Left lung (tissue), 10 donors: ENCODE measurements around the gene KCNK5. TPM values are rescaled to one million over a fixed set of nuclear protein-coding genes. Genes with fewer than 3 reads are reported as not detected.

ENCODE experiments used
- ATAC-seq: fragments of 200-7000 bp; cut with Tn5 transposase; one replicate; pipeline ENCODE4 v1.9.1; 2020; ENCODE audit warnings: moderate library complexity
- DNase-seq, 4 donors: peaks; one replicate each; pipeline ENCODE4 v3.0.0-alpha.2; 2013 to 2020
- H3K27ac ChIP-seq, 2 donors: fragments of 200-600 bp; sonication (generic) in 1 of 2; one replicate each; pipeline versions ENCODE4 v1.5.0 to v1.8.0; 2020 to 2021
- H3K27me3 ChIP-seq, 2 donors: fragments of 200-600 bp; sonication (generic) in 1 of 2; one replicate each; pipeline versions ENCODE4 v1.5.0 to v1.8.0; 2020 to 2021
- H3K36me3 ChIP-seq, 2 donors: fragments of 200-600 bp; sonication (generic) in 1 of 2; one replicate each; pipeline versions ENCODE4 v1.5.0 to v1.8.0; 2020 to 2021
- H3K4me1 ChIP-seq, 2 donors: fragments of 200-600 bp; one replicate each; pipeline ENCODE4 v1.8.0; 2021
- H3K4me3 ChIP-seq, 2 donors: fragments of 200-600 bp; sonication (generic) in 1 of 2; one replicate each; pipeline versions ENCODE4 v1.5.0 to v1.8.0; 2020 to 2021; ENCODE audit warnings: mild to moderate bottlenecking in 1 of 2
- H3K9me3 ChIP-seq, 2 donors: fragments of 200-600 bp; sonication (generic) in 1 of 2; one replicate each; pipeline versions ENCODE4 v1.5.0 to v1.8.0; 2020 to 2021
- CTCF ChIP-seq, 2 donors: fragments of 200-600 bp; sonication (generic) in 1 of 2; IDR thresholded peaks; one replicate each; pipeline versions ENCODE4 v1.5.0 to v1.8.0; 2021; ENCODE audit warnings: antibody characterized with exemption in 2 of 2
- intact Hi-C, 2 donors: fragments of 100-400 bp; cut with DNase I; formaldehyde crosslinking; loops; one replicate each; pipeline versions ENCODE4 v1.11.2 to v1.14.2; 2022
- polyA plus RNA-seq, 6 donors: library from polyadenylated mRNA; unstranded; fragments of 120-200 nt; gene quantifications; one replicate each; pipeline ENCODE4 v1.2.1, GENCODE V29; 2013; ENCODE audit not compliant: insufficient read length in 6 of 6
- total RNA-seq, 2 donors: library from RNA; stranded (reverse); fragmentation: NEBNext Ultra II Directional; extraction: Animal tissue kit (Norgen Biotek cat#: 25700); gene quantifications; one replicate each; pipeline ENCODE4 v1.2.1, GENCODE V29; 2021
- donor health status: DM: no; HTN: yes; CAD: no.
- donor health status: DM: no; HTN: no; CAD: no.

Gene KCNK5
- total and polyA plus RNA-seq, 8 donors, result 12.6 to 26.4 (median 22.8) TPM

- H3K9me3 ChIP-seq, result peaks cover 0 to 8% of the 10 kb centered on the region in 2 donors
- no peaks in the 10 kb centered on the region for H3K27me3 ChIP-seq
- no peak overlapping the region for H3K27ac ChIP-seq
- no peak for ATAC-seq
- intact Hi-C loops, result loop anchor here in 1 of 2 donors (10.0 kb wide), 1 partner anchor 134 kb away; no protein-coding TSS in a partner anchor
- H3K36me3 ChIP-seq, result no peaks in the 10 kb centered on the region
- TF ChIP-seq CTCF (IDR thresholded peaks at IDR 0.05), result no peak
- DNase-seq, result no peak
- no peak overlapping the region for H3K4me3 ChIP-seq
- H3K4me1 ChIP-seq, result peaks cover 0 to 5% of the 10 kb centered on the region in 2 donors
These were observed 58.4 kb downstream of the KCNK5 start for GRCh38 chr6:39170860-39171259.

GRCh38 chr6:39170389-39170788 is 58.9 kb downstream of the KCNK5 start:
- Histone ChIP-seq H3K27ac (no peak overlapping the region), H3K4me1 (peaks cover 0 to 5% of the 10 kb centered on the region in 2 donors), H3K9me3 (peaks cover 0 to 8% of the 10 kb centered on the region in 2 donors), H3K36me3 (no peaks in the 10 kb centered on the region), H3K27me3 (no peaks in the 10 kb centered on the region), H3K4me3 (no peak overlapping the region)
- ATAC-seq, result no peak
- DNase-seq, result no peak
- no peak for TF ChIP-seq CTCF (IDR thresholded peaks at IDR 0.05)
- intact Hi-C loops, result loop anchor here in 1 of 2 donors (10.0 kb wide), 1 partner anchor 134 kb away; no protein-coding TSS in a partner anchor

GRCh38 chr6:39169448-39170344 is 59.6 kb downstream of the KCNK5 start:
- TF ChIP-seq CTCF (IDR thresholded peaks at IDR 0.05), result no peak
- no peak overlapping the region for H3K27ac ChIP-seq
- peak; percentile 23 for ATAC-seq
- intact Hi-C loops, result loop anchor here (5.0 to 10.0 kb wide), 2 partner anchors 133 to 135 kb away; no protein-coding TSS in a partner anchor
- H3K4me1 ChIP-seq, result peaks cover 0 to 5% of the 10 kb centered on the region in 2 donors
- no peaks in the 10 kb centered on the region for H3K36me3 ChIP-seq
- H3K9me3 ChIP-seq, result peaks cover 0 to 8% of the 10 kb centered on the region in 2 donors
- no peak for DNase-seq
- H3K27me3 ChIP-seq, result no peaks in the 10 kb centered on the region
- no peak overlapping the region for H3K4me3 ChIP-seq

GRCh38 chr6:39167866-39168625 is 61.2 kb downstream of the KCNK5 start:
- H3K4me1 ChIP-seq, result peaks cover 0 to 5% of the 10 kb centered on the region in 2 donors
- H3K9me3 ChIP-seq, result peaks cover 0 to 8% of the 10 kb centered on the region in 2 donors
- no peak for TF ChIP-seq CTCF (IDR thresholded peaks at IDR 0.05)
- H3K27me3 ChIP-seq, result no peaks in the 10 kb centered on the region
- no peak for DNase-seq
- H3K36me3 ChIP-seq, result no peaks in the 10 kb centered on the region
- no peak for ATAC-seq
- intact Hi-C loops, result loop anchor here in 1 of 2 donors (5.0 kb wide), 1 partner anchor 134 kb away; no protein-coding TSS in a partner anchor
- H3K4me3 ChIP-seq, result no peak overlapping the region
- H3K27ac ChIP-seq, result no peak overlapping the region
